Nephron progenitor cell (in vitro differentiated cells): ENCODE results near the gene ZNF254.
"Not testable (repeated sequence)": the region's sequence is repeated elsewhere in the genome, so short reads cannot be mapped to it uniquely, and the experiment has no call there.

Experiments used
- DNase-seq: peaks from one replicate; pipeline ENCODE4 v3.0.0; 2021
- H3K27ac Mint-ChIP-seq: 2 replicates; pipeline ENCODE4 v1.8.0; 2021; ENCODE audit warnings: mild to moderate bottlenecking, moderate library complexity, mixed read lengths
- H3K27me3 Mint-ChIP-seq: 2 replicates; pipeline ENCODE4 v1.8.0; 2021; ENCODE audit warnings: mild to moderate bottlenecking, low read depth, mixed read lengths; ENCODE audit not compliant: poor library complexity
- H3K36me3 Mint-ChIP-seq: 2 replicates; pipeline ENCODE4 v1.8.0; 2021; ENCODE audit warnings: low read depth, mixed read lengths
- H3K4me1 Mint-ChIP-seq: 2 replicates; pipeline ENCODE4 v1.8.0; 2021; ENCODE audit warnings: mixed read lengths
- H3K4me3 Mint-ChIP-seq: 2 replicates; pipeline ENCODE4 v1.8.0; 2021; ENCODE audit warnings: mild to moderate bottlenecking, moderate library complexity, mixed read lengths
- H3K9me3 Mint-ChIP-seq: 2 replicates; pipeline ENCODE4 v1.8.0; 2021; ENCODE audit warnings: mild to moderate bottlenecking, moderate library complexity, mixed read lengths
- TF ChIP-seq, protein P1 (sequence below): fragments of 200-600 bp; sonication (generic); IDR thresholded peaks from 2 replicates; pipeline ENCODE4 v1.5.0; 2021; ENCODE audit warnings: antibody characterized with exemption

ZNF254 gene

DNA sequence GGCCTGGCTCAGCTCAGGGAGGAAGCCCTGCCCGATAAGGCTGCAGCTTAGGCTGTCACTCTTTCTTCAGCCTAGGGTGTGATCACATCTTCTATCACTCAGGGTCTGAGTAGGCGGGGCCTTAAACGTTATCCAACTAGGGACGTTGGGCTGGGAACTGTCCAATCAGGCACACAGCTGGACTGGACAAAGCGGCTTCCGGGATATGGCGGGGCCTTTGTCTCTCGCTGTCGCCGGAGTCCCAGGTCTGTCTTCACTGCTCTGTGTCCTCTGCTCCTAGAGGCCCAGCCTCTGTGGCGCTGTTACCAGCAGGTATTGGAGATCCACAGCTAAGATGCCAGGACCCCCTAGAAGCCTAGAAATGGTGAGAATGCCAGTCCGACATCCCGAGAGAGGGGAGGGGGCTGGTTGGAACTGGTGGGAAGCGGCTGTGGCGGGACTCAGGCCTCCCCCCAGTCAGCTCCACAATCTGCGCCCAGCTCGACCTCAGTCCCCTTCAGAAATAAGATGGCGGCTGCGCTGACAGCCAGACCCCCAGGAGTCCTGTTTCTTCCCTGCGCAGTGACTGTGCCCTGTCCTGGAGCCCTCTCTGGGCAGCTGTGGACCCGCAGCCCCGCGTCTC lies at the start of gene ZNF254:
Gene ZNF254, plus strand, starts transcription at position 214 of the 622 bp plus-strand sequence. Its CDS starts 121 bp downstream, at position 335.
- DNase-seq: peak; percentile 83
- Mint-ChIP-seq H3K27ac (peak within 1 kb of the TSS; percentile 100), H3K4me3 (peak within 1 kb of the TSS; percentile 95), H3K36me3 (peaks cover 68% of the 10 kb centered on the region), H3K4me1 (peaks cover 4% of the 10 kb centered on the region), H3K9me3 (peaks cover 51% of the 10 kb centered on the region), H3K27me3 (peaks cover 4% of the 10 kb centered on the region)
- TF ChIP-seq, protein P1, sequence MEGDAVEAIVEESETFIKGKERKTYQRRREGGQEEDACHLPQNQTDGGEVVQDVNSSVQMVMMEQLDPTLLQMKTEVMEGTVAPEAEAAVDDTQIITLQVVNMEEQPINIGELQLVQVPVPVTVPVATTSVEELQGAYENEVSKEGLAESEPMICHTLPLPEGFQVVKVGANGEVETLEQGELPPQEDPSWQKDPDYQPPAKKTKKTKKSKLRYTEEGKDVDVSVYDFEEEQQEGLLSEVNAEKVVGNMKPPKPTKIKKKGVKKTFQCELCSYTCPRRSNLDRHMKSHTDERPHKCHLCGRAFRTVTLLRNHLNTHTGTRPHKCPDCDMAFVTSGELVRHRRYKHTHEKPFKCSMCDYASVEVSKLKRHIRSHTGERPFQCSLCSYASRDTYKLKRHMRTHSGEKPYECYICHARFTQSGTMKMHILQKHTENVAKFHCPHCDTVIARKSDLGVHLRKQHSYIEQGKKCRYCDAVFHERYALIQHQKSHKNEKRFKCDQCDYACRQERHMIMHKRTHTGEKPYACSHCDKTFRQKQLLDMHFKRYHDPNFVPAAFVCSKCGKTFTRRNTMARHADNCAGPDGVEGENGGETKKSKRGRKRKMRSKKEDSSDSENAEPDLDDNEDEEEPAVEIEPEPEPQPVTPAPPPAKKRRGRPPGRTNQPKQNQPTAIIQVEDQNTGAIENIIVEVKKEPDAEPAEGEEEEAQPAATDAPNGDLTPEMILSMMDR: no peak

DNA sequence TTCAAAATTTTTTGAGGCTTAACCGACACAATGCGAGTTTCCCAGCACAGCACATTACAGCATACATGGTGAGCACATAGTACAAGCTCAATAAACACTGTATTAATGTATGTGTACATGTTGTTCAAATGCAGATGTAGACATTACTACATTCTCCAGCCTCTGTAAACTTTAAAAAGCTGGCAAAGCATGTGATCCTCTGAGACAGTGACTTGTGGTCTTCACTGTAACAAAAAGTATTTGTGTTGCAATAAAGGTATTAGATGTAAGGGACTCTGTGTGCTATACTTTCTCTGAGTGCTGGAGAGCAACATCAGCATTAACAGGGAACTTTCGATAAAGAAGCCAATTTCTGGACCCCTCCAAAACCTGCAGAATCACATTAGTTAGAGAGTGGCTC lies 46.4 kb upstream of the ZNF254 start:
- Mint-ChIP-seq H3K4me1 (peaks cover 4% of the 10 kb centered on the region), H3K27ac (no peak overlapping the region), H3K9me3 (peaks cover 84% of the 10 kb centered on the region), H3K36me3 (peaks cover 94% of the 10 kb centered on the region), H3K4me3 (no peak overlapping the region), H3K27me3 (peaks cover 6% of the 10 kb centered on the region)
- no peak for DNase-seq
- TF ChIP-seq, protein P1: no peak

DNA sequence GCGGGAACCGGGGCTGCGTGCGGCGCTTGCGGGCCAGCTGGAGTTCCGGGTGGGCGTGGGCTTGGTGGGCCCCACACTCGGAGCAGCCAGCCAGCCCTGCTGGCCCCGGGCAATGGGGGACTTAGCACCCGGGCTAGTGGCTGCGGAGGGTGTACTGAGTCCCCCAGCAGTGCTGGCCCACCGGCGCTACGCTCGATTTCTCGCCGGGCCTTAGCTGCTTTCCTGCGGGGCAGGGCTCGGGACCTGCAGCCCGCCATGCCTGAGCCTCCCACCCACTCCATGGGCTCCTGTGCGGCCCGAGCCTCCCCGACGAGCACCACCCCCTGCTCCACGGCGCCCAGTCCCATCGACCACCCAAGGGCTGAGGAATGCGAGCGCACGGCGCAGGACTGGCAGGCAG lies 45.7 kb upstream of the ZNF254 start:
- H3K27me3 Mint-ChIP-seq, DNase-seq, H3K27ac Mint-ChIP-seq, H3K4me3 Mint-ChIP-seq, H3K4me1 Mint-ChIP-seq: not testable (repeated sequence)
- H3K36me3 Mint-ChIP-seq: peaks cover 94% of the 10 kb centered on the region
- peaks cover 77% of the 10 kb centered on the region for H3K9me3 Mint-ChIP-seq

DNA sequence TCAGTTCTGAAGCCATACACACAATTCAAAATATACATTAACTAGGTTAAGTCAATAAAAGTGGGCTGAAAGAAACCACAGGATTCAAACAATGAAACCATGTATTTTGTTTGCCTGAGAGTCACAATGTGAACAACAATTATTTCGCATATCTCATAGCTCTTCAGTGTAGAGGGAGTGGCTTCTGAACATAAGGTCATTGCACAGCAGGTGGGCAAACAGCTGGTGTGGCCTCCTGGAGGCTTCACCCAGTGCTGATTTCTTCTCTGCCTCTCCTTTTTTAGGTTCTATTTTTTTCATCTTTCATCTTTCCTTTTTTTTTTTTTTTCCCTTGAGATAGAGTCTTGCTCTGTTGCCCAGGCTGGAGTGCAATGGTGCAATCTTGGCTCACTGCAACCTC lies 40.4 kb upstream of the ZNF254 start:
- Mint-ChIP-seq H3K9me3 (peaks cover 30% of the 10 kb centered on the region), H3K27ac (no peak overlapping the region), H3K36me3 (peaks cover 93% of the 10 kb centered on the region), H3K27me3 (peaks cover 2% of the 10 kb centered on the region), H3K4me3 (no peak overlapping the region), H3K4me1 (no peaks in the 10 kb centered on the region)
- DNase-seq: no peak
- TF ChIP-seq, protein P1: no peak

DNA sequence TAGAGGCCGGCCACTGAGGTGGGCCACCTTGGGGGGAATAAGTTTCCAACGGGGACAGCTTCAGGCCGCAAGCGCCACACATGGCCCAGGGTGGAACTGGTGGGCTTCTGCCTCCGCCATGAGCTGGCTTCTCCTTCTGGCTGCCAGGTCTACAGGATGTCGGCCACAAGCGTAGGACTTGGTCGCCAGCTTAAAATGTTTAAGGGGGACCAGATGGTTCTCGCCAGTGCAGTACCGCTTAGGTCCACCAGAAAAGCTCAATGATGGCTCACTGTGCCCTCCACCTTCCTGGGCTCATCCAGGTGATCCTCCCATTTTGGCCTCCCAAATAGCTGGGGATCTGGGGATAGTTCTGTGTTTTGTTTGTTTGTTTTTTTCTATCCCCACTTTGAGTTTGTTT lies 38.7 kb upstream of the ZNF254 start:
- TF ChIP-seq, protein P1: no peak
- H3K9me3 Mint-ChIP-seq: peaks cover 14% of the 10 kb centered on the region
- H3K4me3 Mint-ChIP-seq: no peak overlapping the region
- H3K27ac Mint-ChIP-seq: no peak overlapping the region
- H3K4me1 Mint-ChIP-seq: no peaks in the 10 kb centered on the region
- H3K36me3 Mint-ChIP-seq: peaks cover 90% of the 10 kb centered on the region
- no peaks in the 10 kb centered on the region for H3K27me3 Mint-ChIP-seq
- no peak for DNase-seq

DNA sequence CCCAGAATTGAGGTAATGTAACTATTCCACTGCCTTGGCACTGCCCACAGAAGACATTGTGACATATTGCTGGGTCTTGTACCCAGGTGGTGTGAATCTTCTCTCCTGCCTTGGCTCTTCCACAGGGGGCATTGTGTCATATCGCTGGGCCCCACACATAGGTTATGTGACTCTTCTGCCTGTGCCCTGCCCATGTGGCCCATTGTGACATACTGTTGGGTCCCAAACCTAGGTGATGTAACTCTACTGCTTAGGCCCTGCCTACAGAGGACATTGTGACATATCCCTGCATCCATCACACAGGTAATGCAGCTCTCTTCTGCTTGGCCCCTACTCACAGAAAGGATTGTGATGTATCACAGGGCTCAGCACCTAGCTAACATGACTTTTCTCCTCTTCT lies 37.5 kb upstream of the ZNF254 start:
- peak overlapping the region; percentile 45 for H3K27ac Mint-ChIP-seq
- H3K36me3 Mint-ChIP-seq: peaks cover 92% of the 10 kb centered on the region
- H3K9me3 Mint-ChIP-seq: peaks cover 8% of the 10 kb centered on the region
- H3K4me3 Mint-ChIP-seq: no peak overlapping the region
- H3K27me3 Mint-ChIP-seq: no peaks in the 10 kb centered on the region
- DNase-seq: no peak
- TF ChIP-seq, protein P1: no peak
- H3K4me1 Mint-ChIP-seq: no peaks in the 10 kb centered on the region
